ENCODE results near the gene NOL4L.

Gene NOL4L

DNA sequence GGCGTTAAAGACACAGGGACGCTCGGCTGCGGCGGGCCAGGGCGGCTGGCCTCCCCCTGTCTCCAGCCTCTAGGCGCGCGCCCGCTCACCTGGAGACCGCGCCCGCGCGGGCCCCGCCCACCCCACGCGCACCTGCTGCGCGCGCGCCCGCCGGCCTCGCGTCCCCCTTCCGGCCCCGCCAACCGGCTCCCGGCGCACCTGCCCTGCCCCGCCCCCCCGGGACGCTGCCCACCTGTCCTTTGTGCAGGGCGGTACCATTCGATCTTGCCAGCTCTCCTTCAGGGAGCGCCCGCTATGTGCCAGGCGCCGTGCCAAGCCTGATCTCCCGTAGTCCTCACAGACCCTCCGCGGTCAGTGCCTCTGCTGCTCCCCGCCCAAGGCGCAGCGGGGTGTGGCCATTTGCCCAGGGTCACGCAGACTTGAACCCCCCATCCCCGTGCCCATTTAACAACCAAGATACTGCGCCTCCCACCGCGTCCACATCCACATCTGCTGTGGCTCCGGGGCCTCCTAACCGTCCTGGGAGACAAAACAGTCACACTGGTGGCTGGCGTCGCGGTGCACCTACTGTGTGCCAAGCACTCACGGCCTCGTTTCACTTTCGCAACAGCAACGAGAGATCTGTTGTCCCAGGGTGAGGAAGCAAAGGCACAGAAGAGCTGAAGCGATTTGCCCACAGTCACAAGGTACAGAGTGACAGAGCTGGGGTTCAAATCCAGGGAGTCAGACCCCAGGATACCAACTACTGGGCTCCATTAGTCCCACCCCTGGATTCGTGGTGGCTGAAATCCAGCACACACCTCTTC is 48.1 kb downstream of the NOL4L start:
- peak overlapping the region; percentile 92 for H3K4me3 Mint-ChIP-seq

DNA sequence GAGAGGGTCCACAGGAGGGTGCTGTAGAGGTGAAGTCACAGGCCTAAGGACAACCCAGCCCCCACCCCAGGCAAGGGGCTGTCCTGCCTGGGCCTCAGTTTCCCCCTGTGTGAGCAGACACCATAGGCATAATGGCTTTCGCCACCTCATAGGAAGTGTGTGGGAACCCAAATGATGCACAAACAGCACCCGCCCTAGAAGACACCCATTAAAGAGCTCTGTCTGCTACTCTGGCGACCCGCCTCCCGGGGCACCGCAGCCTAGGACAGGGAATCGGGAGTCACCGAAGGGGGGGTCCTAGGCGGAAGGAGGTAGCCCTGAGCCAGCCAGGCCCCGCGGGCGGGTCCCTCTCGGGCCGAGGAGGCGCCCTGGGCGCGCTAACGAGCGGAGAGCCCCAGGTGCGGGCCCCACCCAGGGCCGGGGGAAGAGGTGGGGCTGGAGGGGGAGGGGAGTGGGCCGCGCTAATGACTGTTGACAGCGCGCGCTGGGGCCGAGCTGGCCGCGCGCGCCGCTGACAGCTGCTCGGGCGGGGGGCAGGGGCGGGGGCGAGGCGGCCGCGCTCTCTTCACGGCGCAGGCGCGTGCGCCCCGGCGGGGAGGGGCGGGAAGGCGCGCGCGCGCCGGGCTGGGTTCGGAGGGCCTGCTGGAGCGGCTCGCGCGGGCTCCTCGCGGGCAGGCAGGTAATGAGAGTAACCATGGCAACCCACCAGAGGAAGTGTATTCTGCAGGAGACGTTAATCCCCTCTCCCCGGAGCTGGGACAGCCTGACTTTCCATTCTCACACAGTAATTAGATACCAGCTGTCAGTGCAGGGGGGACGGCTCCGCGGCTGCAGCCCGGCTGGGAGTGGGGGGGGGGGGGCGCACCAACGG is 48.9 kb downstream of the NOL4L start:
- Mint-ChIP-seq H3K4me3 (peak overlapping the region; percentile 87), H3K27ac (peak overlapping the region; percentile 98), H3K36me3 (ENCODE audit: low read depth) (peaks cover 36% of the 10 kb centered on the region), H3K9me3 (no peaks in the 10 kb centered on the region), H3K27me3 (ENCODE audit: low read depth) (no peaks in the 10 kb centered on the region), H3K4me1 (ENCODE audit: low read depth) (peaks cover 72% of the 10 kb centered on the region)
- DNase-seq (ENCODE audit: low spot score), result peak; percentile 63

More for the DNA sequence above, 48.1 kb downstream of the NOL4L start:
- Mint-ChIP-seq H3K4me1 (ENCODE audit: low read depth) (peaks cover 67% of the 10 kb centered on the region), H3K27ac (peak overlapping the region; percentile 97), H3K9me3 (no peaks in the 10 kb centered on the region), H3K27me3 (ENCODE audit: low read depth) (no peaks in the 10 kb centered on the region), H3K36me3 (ENCODE audit: low read depth) (peaks cover 32% of the 10 kb centered on the region)
- peak; percentile 42 for DNase-seq (ENCODE audit: low spot score)

GRCh38 chr20:32535316-32535952 is 49.7 kb downstream of the NOL4L start:
- H3K9me3 Mint-ChIP-seq, result no peaks in the 10 kb centered on the region
- H3K4me3 Mint-ChIP-seq, result peak overlapping the region; percentile 87
- peaks cover 38% of the 10 kb centered on the region for H3K36me3 Mint-ChIP-seq (ENCODE audit: low read depth)
- H3K27ac Mint-ChIP-seq, result peak overlapping the region; percentile 98
- peaks cover 66% of the 10 kb centered on the region for H3K4me1 Mint-ChIP-seq (ENCODE audit: low read depth)
- H3K27me3 Mint-ChIP-seq (ENCODE audit: low read depth), result no peaks in the 10 kb centered on the region
- no peak for DNase-seq (ENCODE audit: low spot score)

GRCh38 chr20:32534661-32535240 is 50.4 kb downstream of the NOL4L start:
- no peaks in the 10 kb centered on the region for H3K27me3 Mint-ChIP-seq (ENCODE audit: low read depth)
- no peaks in the 10 kb centered on the region for H3K9me3 Mint-ChIP-seq
- H3K4me3 Mint-ChIP-seq, result peak overlapping the region; percentile 87
- peaks cover 61% of the 10 kb centered on the region for H3K4me1 Mint-ChIP-seq (ENCODE audit: low read depth)
- H3K27ac Mint-ChIP-seq, result peak overlapping the region; percentile 98
- peaks cover 38% of the 10 kb centered on the region for H3K36me3 Mint-ChIP-seq (ENCODE audit: low read depth)
- DNase-seq (ENCODE audit: low spot score), result peak; percentile 47

DNA sequence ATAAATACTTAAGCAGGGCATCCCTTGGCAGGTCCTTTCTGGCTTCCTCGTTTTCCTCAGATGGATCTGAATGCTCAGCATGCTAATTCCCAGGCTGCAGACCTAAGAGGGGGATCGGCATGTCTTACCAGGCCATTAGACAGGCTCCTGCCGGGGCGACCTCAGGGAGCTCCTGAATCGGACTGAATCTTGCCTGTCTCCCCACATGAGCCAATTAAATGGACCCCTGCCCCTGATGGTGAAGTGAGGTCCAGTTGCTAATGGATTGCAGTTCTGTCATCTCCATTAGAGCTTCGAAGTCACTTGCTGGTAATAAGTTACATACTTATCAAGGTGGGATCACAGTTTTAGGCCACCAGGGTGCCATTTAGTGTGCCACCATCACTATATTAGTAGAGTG is 51.4 kb downstream of the NOL4L start:
- Mint-ChIP-seq H3K27ac (peak overlapping the region; percentile 98), H3K27me3 (ENCODE audit: low read depth) (no peaks in the 10 kb centered on the region), H3K4me1 (ENCODE audit: low read depth) (peaks cover 61% of the 10 kb centered on the region), H3K9me3 (no peaks in the 10 kb centered on the region), H3K4me3 (peak overlapping the region; percentile 87), H3K36me3 (ENCODE audit: low read depth) (peaks cover 35% of the 10 kb centered on the region)
- DNase-seq (ENCODE audit: low spot score), result no peak

GRCh38 chr20:32532246-32532645 is 52.9 kb downstream of the NOL4L start:
- Mint-ChIP-seq H3K27ac (no peak overlapping the region), H3K27me3 (ENCODE audit: low read depth) (no peaks in the 10 kb centered on the region), H3K9me3 (no peaks in the 10 kb centered on the region), H3K4me3 (no peak overlapping the region), H3K36me3 (ENCODE audit: low read depth) (peaks cover 32% of the 10 kb centered on the region), H3K4me1 (ENCODE audit: low read depth) (peaks cover 53% of the 10 kb centered on the region)
- DNase-seq (ENCODE audit: low spot score), result no peak

DNA sequence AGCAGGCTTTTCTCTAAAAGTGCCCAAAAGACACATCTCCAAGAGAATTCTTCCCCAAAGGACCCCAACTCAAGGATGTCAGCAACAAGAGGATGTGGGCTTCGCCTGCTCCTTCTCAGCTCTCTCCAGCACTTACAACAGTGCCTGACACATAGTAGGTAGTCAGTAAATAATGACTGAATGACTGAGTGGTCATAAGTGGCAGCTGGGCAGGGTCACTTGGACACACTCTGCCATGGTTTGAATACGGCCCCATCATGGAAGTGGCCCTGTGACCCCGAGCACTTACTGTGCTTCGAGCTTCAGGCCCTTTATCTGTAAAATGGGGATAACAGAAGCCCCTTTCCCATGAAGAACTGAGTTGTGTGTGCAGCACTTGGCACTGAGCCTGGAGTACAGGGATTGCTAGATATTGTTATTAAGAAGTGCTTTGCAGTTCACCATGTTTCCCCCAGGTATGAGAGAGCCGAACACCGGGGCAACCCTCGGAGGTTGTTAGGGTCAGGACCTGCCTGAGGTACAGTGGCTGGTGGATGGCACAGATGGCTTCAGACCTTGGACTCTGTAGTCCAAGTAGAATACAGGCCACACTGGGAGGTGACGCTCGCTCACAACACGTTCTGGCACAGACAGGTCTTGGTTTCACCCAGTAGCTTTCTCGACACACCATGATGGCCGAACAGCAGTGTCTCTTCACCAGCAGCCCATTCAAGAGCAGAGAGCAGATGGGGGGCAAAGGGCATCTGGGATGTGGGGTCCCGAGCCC is 56.0 kb downstream of the NOL4L start:
- no peak overlapping the region for H3K4me3 Mint-ChIP-seq
- peaks cover 44% of the 10 kb centered on the region for H3K36me3 Mint-ChIP-seq (ENCODE audit: low read depth)
- no peaks in the 10 kb centered on the region for H3K27me3 Mint-ChIP-seq (ENCODE audit: low read depth)
- H3K4me1 Mint-ChIP-seq (ENCODE audit: low read depth), result peaks cover 49% of the 10 kb centered on the region
- DNase-seq (ENCODE audit: low spot score), result no peak
- no peaks in the 10 kb centered on the region for H3K9me3 Mint-ChIP-seq
- no peak overlapping the region for H3K27ac Mint-ChIP-seq

- Mint-ChIP-seq H3K27ac (no peak overlapping the region), H3K27me3 (ENCODE audit: low read depth) (no peaks in the 10 kb centered on the region), H3K4me1 (ENCODE audit: low read depth) (peaks cover 48% of the 10 kb centered on the region), H3K36me3 (ENCODE audit: low read depth) (peaks cover 38% of the 10 kb centered on the region), H3K4me3 (no peak overlapping the region), H3K9me3 (no peaks in the 10 kb centered on the region)
- no peak for DNase-seq (ENCODE audit: low spot score)
Measured at GRCh38 chr20:32528171-32528891, 56.8 kb downstream of the NOL4L start.

- H3K4me1 Mint-ChIP-seq (ENCODE audit: low read depth), result peaks cover 50% of the 10 kb centered on the region
- peaks cover 35% of the 10 kb centered on the region for H3K36me3 Mint-ChIP-seq (ENCODE audit: low read depth)
- DNase-seq (ENCODE audit: low spot score), result no peak
Measured at GRCh38 chr20:32527447-32528055, 57.6 kb downstream of the NOL4L start.

DNA sequence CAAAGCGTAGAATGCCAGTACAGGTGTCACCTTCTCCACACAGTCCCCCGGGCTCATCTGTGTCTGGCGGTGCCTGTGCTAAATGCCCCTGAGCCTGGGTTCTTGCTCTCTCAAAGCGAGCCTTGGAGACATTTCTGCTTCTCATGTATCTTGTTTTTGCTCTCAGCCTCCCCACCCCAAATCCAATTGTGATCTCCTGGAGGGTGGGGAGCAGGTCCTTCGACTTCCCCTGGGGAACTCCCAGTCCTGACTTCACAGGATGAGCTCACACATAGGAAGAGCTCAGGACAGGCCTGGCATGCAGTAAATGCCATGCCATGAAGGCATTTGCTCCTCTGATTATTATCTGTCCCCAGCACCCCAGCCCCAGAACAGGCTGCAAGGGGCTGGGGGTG is 58.1 kb downstream of the NOL4L start:
- Mint-ChIP-seq H3K27ac (no peak overlapping the region), H3K4me1 (ENCODE audit: low read depth) (peaks cover 50% of the 10 kb centered on the region), H3K4me3 (no peak overlapping the region), H3K27me3 (ENCODE audit: low read depth) (no peaks in the 10 kb centered on the region), H3K9me3 (no peaks in the 10 kb centered on the region), H3K36me3 (ENCODE audit: low read depth) (peaks cover 31% of the 10 kb centered on the region)
- no peak for DNase-seq (ENCODE audit: low spot score)

More at GRCh38 chr20:32527447-32528055, 57.6 kb downstream of the NOL4L start:
- H3K4me3 Mint-ChIP-seq, result no peak overlapping the region
- H3K27me3 Mint-ChIP-seq (ENCODE audit: low read depth), result no peaks in the 10 kb centered on the region
- H3K9me3 Mint-ChIP-seq, result no peaks in the 10 kb centered on the region
- peak overlapping the region; percentile 32 for H3K27ac Mint-ChIP-seq

- Mint-ChIP-seq H3K27me3 (ENCODE audit: low read depth) (no peaks in the 10 kb centered on the region), H3K4me3 (no peak overlapping the region), H3K27ac (no peak overlapping the region), H3K9me3 (no peaks in the 10 kb centered on the region), H3K36me3 (ENCODE audit: low read depth) (peaks cover 30% of the 10 kb centered on the region), H3K4me1 (ENCODE audit: low read depth) (peaks cover 51% of the 10 kb centered on the region)
- DNase-seq (ENCODE audit: low spot score), result no peak
Measured at GRCh38 chr20:32526541-32526940, 58.6 kb downstream of the NOL4L start.

- DNase-seq (ENCODE audit: low spot score), result no peak
- H3K4me3 Mint-ChIP-seq, result no peak overlapping the region
- peak overlapping the region; percentile 53 for H3K27ac Mint-ChIP-seq
- peaks cover 30% of the 10 kb centered on the region for H3K36me3 Mint-ChIP-seq (ENCODE audit: low read depth)
- H3K9me3 Mint-ChIP-seq, result no peaks in the 10 kb centered on the region
- peaks cover 51% of the 10 kb centered on the region for H3K4me1 Mint-ChIP-seq (ENCODE audit: low read depth)
- H3K27me3 Mint-ChIP-seq (ENCODE audit: low read depth), result no peaks in the 10 kb centered on the region
Measured at GRCh38 chr20:32526125-32526524, 59.0 kb downstream of the NOL4L start.
